HG03521 (cell line): Measurements from ENCODE around the gene CTTNBP2NL.

Source experiments
- ATAC-seq: cut with Tn5 transposase; IDR thresholded peaks from one replicate; pipeline ENCODE4 v1.9.1; 2021; ENCODE audit warnings: mild to moderate bottlenecking, moderate library complexity; ENCODE audit not compliant: unreplicated experiment

The CTTNBP2NL gene, protein sequence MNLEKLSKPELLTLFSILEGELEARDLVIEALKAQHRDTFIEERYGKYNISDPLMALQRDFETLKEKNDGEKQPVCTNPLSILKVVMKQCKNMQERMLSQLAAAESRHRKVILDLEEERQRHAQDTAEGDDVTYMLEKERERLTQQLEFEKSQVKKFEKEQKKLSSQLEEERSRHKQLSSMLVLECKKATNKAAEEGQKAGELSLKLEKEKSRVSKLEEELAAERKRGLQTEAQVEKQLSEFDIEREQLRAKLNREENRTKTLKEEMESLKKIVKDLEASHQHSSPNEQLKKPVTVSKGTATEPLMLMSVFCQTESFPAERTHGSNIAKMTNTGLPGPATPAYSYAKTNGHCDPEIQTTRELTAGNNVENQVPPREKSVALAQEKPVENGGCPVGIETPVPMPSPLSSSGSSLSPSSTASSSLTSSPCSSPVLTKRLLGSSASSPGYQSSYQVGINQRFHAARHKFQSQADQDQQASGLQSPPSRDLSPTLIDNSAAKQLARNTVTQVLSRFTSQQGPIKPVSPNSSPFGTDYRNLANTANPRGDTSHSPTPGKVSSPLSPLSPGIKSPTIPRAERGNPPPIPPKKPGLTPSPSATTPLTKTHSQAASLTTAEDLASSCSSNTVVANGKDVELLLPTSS

DNA sequence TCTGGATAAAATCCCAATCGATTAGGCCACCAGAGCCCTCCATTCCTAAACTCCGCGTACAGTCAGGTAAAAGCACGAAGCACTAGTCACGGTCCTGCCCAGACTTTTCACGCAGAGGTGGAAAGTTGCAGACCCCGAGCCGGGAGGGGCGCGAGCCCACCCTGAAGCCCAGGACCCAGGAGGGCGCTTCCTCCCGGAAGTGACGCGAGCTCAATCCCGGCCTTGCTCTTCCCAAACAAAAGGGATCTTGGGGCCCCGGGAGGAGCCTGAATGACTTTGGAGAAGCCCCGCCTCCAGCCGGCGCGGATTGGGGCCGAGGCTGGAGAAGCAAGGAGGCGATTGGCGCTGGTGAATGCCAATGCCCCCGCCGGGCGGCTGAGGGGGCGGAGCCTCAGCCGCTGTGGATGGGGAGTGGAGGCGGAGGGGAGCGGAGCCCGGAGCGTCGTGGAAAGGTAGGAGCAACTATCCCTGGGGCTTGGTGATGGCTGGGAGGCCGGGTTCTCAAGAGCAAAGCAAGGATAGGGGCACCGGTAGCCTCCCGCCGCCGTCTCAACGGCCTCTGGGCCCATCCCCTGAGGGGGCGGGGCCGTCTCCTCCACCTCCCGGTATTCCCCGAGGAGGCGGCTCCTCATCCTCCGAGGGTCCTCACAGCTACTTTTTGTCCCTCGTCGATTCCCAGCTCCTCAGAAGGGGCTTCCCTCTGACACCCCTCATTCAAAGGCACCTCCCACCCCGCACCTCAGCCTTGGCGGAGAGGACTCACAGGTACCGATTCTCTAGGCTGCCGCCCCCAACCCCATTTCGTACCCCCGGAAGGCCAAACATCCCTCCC, at the start of gene CTTNBP2NL:
TSS of gene CTTNBP2NL (plus strand) at position 394 of the 832 bp plus-strand sequence. CDS start 19,952 bp downstream, outside the sequence.
- peak; percentile 88 for ATAC-seq

DNA sequence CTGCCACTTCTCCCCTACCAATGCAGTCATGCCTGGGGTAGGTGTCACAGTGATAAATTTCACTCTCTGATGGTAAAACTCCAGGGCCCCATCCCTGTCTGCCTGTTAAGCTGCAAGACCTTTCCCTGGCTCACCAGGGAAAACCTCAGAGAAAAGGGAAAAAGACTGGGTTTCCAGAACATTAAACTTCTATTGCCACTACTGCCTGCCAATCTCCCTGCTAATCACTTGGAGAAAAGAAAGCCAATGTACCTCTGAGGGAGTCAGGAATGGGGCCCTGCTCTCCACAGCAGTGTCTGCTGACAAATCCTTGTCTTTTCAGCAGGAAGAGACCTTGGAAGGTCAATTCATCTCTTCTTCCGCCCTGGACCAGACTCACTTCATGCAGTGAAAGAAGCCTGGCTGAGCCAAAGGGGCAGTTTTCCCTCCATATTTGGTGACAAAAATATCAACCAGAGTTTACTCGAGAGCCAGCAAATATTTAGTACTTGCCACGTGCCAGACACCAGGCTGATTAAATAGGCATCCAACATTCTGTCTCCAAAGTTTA, 49.1 kb upstream of the CTTNBP2NL start:
- no peak for ATAC-seq

DNA sequence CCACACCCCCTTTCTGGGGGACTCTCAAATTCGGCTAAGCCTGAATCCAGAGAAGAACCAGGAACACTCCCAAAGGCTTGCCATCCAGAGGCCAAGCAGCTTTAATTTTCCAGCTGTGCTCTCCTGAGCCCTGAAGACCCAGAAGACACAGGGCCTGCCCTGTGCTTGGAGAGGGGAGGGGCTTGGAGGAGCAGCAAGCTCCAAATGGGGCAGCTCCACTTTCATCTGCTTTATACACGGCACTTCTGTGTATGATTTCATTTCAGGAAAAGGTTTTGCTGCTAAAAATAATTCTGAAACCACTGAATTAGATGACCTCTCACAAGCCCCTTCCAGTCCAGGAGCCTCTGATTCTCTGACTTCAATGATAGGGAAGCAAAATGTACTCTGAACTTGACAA, 39.2 kb upstream of the CTTNBP2NL start:
- no peak for ATAC-seq

DNA sequence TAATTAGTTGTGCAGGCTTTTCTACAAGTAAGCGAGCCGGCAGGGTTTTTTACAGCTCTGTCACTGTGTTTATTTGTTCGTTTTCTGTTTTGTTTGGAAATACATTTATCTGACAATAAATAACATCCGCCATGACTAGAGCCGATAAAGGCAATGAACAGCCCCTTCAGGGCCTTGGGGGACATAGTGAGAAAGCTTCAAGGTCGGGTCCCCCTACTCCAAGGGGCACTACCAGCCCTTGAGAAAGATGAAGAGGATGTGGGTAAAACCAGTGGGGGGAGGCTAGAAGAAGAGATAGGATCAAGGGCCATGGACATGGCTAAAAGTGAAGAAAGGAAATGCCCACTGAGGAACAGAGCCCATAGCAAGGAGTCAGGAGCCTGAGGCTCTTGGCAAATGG, 38.5 kb upstream of the CTTNBP2NL start:
- ATAC-seq: no peak

DNA sequence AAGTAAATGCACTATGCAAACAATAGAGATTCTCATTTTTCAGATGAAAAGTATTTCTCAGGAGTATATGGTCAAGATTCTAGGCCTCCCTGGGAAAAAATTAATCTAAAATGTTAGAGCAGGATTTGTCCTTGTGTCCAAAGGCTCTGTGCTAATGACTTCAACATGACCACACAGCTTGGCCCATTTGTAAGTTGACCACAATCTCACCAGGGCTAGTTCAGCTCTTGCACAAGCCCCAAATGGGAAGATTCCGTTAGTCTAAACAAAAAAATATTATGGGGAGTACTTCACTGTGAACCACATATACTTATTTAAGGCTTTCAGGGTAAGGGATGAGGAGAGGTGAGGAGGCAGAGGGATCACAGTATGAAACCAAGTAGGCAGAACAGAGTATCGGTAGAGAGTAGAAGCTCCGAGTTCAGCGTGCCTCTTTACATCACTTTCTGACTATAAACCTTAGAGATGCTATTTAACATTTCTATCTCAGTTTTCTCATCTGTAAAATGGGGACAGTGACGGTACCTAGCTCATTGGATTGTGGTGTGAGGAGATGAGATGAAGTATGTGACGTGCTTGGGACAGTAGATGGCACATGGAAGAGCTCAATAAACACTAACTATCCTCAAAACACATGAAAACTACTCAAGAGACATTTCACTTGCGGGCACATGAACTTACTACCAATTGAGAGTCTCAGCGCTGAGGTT, 37.8 kb upstream of the CTTNBP2NL start:
- no peak for ATAC-seq

DNA sequence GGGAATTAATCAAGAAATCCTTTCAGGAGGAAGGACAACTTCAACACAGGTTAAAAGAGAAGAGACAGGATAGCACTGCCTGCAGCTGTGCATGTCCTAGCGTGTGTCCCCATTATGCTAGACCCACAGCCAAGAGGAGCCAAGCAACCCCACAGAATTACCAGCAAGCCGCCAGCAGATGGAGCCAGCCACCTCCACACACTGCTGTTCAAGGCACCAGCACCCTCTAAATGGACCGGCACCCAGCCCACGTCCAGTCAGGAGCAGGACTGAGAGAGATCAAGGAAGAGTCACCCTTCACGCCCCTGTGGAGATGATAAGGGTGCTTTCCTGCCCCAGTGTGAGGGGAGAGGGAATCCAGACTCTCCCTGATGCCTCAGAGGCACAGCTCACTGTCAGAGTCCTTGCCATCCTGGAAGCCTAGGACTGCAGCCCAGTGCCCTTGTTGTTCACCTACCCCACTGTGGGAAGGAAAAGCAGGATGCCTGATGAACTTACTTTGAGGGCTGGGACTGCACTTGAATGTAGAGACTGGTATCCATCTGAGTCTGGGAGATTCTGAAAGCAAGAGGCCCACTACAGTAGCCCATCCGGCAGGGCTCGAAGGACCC, 37.1 kb upstream of the CTTNBP2NL start:
- ATAC-seq: no peak

DNA sequence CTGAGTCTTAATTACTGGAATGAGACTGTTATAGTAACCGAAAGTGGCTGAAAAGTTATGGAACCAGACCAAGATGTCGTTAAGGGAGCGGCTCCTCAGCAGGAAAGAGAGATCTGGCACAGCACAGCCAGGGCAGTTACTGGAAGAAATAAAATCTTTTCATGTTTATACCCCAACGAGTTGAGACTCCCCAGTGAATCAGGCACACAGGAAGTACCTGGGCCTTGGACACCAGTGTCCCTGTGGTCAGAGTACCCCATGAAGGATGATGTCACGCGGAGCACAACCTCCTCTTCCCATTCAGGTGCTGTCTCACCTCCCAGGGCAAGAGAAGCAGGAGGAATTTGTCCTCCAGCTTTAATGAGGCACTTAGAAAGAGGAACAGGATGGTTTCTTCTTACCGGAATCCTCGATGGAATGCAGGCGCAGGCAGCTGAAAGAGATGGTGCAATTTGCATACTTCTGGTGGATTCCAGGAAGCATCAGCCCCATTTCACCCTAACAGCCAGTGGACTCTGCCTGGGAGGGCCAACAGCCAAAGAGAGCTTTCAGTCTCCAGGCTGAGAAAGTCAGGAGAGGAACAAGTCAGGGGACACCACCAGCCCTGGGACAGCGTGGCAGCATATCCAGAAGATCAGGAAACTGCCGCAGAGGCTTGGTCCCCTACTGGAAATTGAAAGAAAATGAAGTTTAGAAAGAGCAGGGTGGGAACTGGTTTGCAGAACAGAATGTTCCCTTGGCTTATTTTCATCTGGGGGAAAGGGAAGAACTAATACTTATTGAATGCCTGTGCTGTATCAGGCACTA, 35.9 kb upstream of the CTTNBP2NL start:
- ATAC-seq: no peak

DNA sequence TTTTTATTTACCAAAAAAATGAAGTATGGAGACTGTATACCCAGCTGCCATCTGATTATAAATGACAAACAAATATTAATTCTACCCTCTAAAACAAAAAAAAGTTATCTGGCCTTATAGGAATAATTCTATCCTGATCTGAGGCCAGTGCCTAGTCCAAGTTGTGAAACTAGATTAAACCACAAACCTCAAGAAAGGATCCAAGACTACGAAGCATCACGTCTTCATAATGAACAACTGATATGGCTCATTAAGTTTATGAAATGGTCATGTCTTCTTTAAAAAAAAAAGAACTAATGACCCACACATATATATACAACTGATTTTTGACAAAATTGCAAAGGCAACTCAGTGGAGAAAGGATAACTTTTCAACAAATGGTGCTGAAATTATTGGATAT, 32.4 kb upstream of the CTTNBP2NL start:
- no peak for ATAC-seq

DNA sequence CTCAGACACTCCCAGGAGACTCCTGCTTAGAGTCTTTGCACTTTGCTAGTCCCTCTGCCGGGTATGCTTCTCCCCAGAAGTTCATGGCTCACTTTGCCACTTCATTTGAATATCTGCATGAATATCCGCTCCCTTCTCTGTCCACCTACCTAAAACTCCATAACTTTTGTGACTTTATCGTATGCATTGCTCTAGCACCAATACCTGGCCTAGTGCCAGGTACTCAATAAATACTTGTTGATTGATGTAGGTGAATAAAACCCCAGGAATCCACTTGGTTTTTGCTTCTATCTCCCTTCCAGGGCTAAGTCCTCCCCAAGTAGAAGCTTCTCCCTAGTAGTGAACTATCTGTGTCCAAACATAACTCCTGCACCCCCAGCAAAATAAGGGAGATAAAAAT, 27.8 kb upstream of the CTTNBP2NL start:
- no peak for ATAC-seq

DNA sequence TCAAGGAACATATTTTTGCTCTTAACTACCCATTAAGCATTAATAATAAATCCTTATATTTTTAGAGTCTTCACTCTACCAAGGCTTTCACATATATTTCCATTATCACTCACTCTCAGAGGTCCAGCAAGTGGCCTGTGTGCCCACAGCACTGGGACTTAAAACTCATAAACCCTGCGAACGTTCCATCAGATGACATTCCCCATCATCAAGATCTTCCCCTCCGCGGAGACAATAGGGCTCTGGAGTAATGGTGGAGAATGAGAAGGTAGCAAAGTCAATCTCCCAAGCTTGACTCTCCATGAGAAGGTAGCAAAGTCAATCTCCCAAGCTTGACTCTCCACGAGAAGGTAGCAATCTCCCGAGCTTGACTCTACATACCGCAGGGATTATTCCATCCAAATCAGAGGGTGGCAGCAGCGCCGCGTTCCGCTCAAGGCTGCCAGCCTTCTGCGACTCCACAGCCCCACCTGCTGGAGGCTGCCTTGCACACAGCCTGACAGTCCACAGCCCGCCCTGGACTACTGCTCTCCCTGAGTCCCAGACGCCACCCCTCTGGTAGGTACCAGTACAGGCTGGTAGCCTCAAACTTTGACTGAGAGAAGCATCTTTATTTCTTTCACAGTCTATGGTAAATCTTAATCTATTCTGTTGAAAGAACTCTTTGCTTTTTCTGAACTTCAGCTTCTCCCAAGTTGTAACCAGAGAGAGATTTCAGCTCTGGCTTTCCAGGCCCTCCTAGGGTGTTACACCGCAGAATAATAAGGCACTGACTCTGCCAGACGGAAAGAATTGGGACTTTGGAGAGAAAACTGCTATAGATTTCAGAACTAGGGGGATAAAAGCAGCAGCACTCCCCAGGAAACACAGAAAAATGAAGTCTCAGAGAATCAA, 26.4 kb upstream of the CTTNBP2NL start:
- peak; percentile 89 for ATAC-seq

DNA sequence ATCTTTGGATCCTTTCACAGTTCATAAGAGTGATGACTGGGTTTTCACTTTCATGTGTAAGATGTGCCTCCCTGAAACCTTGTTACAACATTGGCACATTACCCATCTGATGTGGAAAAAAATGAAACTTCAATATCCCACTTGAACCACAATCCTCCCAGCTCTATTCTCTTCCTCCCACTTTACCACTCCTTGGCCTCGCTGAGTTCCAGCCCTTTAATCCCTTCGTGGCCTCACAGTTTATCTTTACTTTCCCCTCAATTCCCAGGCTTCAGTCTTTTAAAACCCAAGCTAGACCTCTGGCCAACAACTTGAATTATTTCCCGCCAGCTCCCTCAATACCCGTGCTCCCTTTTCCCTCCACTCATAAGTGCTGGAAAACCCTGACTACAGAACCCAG, 25.0 kb upstream of the CTTNBP2NL start:
- no peak for ATAC-seq

DNA sequence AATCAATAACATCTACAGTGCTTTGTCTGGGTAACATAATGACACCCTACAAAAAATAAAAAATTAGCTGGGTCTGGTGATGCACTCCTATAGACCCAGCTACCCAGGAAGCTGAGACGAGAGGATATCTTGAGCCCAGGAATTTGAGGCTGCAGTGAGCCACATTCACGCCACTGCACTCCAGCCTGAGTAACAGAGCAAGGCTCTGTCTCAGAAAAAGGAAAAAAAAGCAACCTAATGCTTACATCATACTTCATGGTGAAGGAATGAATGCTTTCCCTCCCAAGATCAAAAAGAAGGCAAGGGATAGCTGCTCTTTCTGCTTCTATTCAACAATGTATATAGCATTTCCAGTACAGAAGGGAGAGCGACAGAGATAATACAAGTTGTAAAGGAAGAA, 24.2 kb upstream of the CTTNBP2NL start:
- no peak for ATAC-seq

DNA sequence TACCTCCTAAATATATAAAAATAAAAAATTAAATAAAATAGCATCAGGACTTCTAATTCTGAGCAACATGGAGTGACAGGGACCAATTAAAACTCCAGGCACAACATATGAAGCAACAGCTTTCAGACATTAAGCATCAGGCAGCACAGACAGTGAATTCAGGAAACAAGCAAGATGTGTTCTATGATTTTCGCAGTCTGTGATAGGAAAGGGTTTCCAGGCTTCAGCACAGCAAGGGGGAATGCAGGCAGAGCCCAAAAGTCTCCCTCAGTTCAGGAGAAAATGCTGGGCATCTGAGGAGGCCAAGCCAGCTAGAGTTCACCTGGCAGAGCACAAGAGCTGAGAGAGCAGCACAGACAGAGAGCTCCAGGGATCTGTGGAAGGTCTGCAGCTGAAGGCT, 22.2 kb upstream of the CTTNBP2NL start:
- no peak for ATAC-seq

DNA sequence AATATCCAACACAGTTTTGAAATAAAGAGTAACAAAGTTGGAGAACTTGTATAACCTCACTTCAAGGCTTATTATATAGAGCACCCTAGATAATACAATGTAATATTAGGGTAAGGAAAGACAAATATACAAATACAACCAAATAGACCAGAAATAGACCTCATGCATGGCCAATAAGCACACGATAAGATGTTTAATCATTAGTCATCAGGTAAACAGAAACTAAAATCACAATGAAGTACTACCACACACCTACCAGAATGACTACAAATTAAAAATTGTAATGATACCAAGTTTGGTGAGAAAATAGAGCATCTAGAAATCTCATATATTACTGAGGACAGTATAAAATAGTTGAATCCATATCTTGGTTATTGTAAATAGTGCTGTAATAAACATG, 20.3 kb upstream of the CTTNBP2NL start:
- no peak for ATAC-seq

DNA sequence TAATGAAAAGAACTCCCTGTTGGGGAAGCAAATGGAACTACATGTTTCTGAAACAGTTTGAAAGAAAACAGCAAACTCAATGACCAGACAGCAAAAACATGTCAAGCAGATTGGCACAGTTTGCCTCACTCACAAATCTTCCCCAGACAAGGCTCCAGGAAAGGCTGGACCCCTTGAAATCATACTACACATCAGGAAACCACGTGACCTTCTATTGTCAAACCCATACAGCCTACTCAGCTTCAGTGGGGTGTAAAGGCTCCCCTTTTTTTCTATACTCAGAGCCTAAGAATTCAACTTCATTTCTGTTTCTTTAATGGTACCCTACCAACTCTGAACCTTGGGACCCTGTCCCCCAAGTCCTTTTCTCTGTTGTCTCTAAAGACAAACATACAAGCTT, 15.7 kb upstream of the CTTNBP2NL start:
- ATAC-seq: no peak

DNA sequence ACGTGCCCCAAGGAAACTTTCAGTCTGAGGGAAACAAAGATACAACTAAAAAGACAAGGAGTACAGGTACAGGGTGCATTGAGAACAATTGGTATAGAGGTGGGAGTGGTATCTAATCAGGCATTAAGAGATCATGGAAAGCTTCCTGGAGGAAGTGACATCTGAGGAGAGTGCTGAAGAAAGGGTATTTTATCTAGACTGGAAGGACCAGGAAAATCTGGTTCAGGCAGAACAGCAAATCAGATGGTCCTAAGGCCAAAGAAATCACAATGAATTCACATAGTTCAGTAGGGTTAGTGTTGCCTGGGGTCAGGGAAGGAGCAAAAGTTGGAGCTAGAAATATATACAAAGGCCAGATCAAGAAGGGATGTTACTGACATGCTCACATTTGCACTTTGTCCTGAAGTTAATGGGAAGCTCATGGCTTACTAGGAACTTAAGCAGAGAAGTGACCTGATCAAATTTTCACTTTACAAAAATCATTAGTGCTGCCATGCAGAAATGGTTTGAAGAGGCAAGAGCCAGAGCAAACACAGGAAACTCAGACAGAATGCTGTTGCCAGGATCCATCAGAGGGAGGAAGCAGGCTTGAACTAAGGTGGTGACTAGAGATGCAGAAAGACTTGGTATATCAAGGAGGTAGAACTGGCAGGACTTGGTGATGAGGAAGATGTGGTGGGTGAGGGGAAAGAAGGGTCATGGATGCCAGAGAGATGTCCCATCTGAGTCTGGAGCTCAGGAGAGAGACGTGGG, 14.5 kb upstream of the CTTNBP2NL start:
- ATAC-seq: no peak

DNA sequence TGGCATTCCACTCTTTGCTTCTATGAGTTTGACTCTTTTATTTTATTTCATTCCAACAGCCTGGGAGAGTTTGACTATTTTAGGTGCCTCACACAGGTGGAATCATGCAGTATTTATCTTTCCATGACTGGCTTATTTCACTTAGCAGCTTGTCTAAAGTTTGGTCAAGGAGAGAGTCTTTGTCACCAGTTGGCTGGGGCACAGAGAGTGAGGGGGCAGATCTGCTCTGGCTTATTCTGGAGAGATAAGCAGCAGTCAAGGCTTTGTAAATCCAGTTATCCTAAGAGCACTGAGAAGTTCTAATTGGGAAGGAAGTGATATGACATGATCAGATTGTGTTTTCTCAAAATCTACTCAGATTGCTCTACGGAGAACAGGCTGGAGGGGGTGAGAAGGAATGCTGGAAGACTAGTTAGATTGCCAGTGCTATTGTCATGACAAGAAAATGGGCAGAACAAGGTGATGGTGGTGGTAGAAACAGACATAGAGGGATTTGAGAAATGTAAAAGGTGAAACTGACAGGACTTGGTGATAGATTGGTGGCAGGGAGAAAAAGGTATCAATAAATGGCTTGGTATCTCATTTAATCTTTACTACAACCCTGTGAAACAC, 12.1 kb upstream of the CTTNBP2NL start:
- no peak for ATAC-seq
